Tibial artery (tissue), 4 donors: Measurements from ENCODE around the gene EIF2B2.

ENCODE experiments used
- DNase-seq, 2 donors: peaks; one replicate each; pipeline ENCODE4 v3.0.0-alpha.2; 2019
- H3K27ac ChIP-seq, 2 donors: fragments of 200-600 bp; sonication (generic) in 1 of 2; 1 replicate in 1 of 2; 2 replicates in 1 of 2; pipeline ENCODE4 v1.5.1; 2018 to 2019; ENCODE audit warnings: mild to moderate bottlenecking in 1 of 2
- H3K27me3 ChIP-seq, 2 donors: fragments of 200-600 bp; sonication (generic) in 1 of 2; one replicate each; pipeline versions ENCODE4 v1.5.1 to v1.6.0; 2016 to 2019
- H3K36me3 ChIP-seq, 3 donors: fragments of 200-600 bp; sonication (generic) in 2 of 3; one replicate each; pipeline ENCODE4 v1.5.1; 2016 to 2019; ENCODE audit warnings: mild to moderate bottlenecking in 2 of 3
- H3K4me1 ChIP-seq, 4 donors: fragments of 200-600 bp; sonication (generic) in 2 of 4; 1 replicate in 3 of 4; 2 replicates in 1 of 4; pipeline ENCODE4 v1.5.1; 2016 to 2019
- H3K4me3 ChIP-seq, 2 donors: fragments of 200-600 bp; sonication (generic) in 1 of 2; 1 replicate in 1 of 2; 2 replicates in 1 of 2; pipeline ENCODE4 v1.5.1; 2018 to 2019; ENCODE audit warnings: mild to moderate bottlenecking in 2 of 2
- H3K9me3 ChIP-seq, 3 donors: fragments of 200-600 bp; sonication (generic) in 1 of 3; one replicate each; pipeline ENCODE4 v1.5.1; 2016 to 2019
- CTCF ChIP-seq, 2 experiments: fragments of 200-600 bp in 1 of 2; fragments of 450-650 bp in 1 of 2; IDR thresholded peaks; one replicate each; pipeline ENCODE4 v1.5.1; 2017 to 2019; ENCODE audit warnings: antibody characterized with exemption in 2 of 2, mild to moderate bottlenecking in 1 of 2, moderate library complexity in 1 of 2
- intact Hi-C: fragments of 100-400 bp; cut with DNase I; formaldehyde crosslinking; loops from one replicate; pipeline ENCODE4 v1.15.0; 2023; ENCODE audit warnings: low total_unique reads

The EIF2B2 gene

DNA sequence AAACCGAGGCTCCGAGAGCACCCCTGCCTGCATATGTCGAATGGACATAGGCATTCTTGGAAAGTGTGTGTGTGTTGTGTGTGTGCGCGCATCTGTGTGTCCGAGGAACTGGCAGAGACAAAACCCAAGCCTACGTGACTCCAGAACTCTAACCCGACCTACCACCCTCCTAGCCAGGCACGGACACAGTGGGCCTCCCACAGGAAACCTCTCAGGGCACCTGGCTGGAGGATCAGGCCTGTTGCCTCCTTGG is 46.8 kb upstream of the EIF2B2 start:
- no peaks in the 10 kb centered on the region for H3K27me3 ChIP-seq
- H3K9me3 ChIP-seq = no peaks in the 10 kb centered on the region
- peak overlapping the region; percentile 76 to 79 for H3K27ac ChIP-seq
- no peak for TF ChIP-seq CTCF (IDR thresholded peaks at IDR 0.05)
- no peaks in the 10 kb centered on the region for H3K36me3 ChIP-seq
- no peak for DNase-seq
- peaks cover 0 to 50% (median 45%) of the 10 kb centered on the region in 4 donors for H3K4me1 ChIP-seq
- intact Hi-C loops = loop anchor here (10.0 kb wide), 1 partner anchor 109 kb away; the partner anchor contains the start of genes ACYP1 and ZC2HC1C
- peak overlapping the region; percentile 69 to 72 for H3K4me3 ChIP-seq

DNA sequence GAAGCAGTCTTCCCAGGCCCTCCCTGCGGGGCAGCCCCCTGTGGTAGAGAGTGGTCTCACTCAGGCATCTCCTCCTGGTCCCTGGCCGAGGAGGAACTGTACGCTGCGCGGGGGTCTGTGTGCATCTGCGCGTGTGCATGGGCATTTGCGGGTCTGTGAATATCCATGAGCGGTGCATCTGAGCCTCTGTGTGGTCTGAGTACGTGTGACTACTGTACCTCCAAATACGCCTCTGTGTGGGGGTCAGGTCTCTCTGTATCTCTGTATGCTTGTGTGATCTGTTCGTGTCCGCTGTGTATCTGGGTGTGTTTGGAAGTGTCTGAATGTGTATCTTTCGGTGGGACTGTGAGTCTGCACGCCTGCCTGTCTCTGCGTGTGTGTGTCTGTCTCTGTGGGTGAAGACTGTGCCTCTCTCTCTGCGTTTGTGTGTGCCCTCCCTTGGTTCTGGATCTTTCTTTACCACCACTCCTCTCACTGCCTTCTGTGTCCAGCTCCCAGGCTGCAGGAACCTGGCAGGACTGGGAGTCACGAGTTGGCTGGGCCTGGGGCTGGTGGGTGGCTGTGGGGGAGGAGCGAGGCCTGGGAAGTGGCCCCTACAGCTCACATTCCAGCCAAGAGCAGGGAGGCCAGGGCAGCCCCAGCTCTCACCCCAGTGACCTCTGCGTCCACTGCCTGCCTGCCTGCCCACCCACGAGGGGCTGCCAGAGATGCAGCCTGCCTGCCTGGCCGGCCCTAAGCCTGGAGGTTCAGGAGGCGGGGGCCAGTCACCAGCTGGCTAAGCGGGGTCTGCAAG is 46.2 kb upstream of the EIF2B2 start:
- TF ChIP-seq CTCF (IDR thresholded peaks at IDR 0.05) = no peak
- Histone ChIP-seq H3K27me3 (no peaks in the 10 kb centered on the region), H3K4me3 (peak overlapping the region in 1 of 2 donors; percentile 69), H3K27ac (peak overlapping the region; percentile 76 to 79), H3K4me1 (peaks cover 0 to 45% (median 39%) of the 10 kb centered on the region in 4 donors), H3K9me3 (no peaks in the 10 kb centered on the region), H3K36me3 (no peaks in the 10 kb centered on the region)
- intact Hi-C loops = loop anchor here (10.0 kb wide), 1 partner anchor 108 kb away; the partner anchor contains the start of genes ACYP1 and ZC2HC1C
- DNase-seq = peak in 1 of 2 donors; percentile 65

GRCh38 chr14:74959596-74960180 is 43.0 kb upstream of the EIF2B2 start:
- Histone ChIP-seq H3K4me3 (no peak overlapping the region), H3K4me1 (peaks cover 0 to 15% (median 11%) of the 10 kb centered on the region in 4 donors), H3K9me3 (no peaks in the 10 kb centered on the region), H3K27ac (no peak overlapping the region), H3K27me3 (no peaks in the 10 kb centered on the region), H3K36me3 (no peaks in the 10 kb centered on the region)
- no peak for DNase-seq
- no peak for TF ChIP-seq CTCF (IDR thresholded peaks at IDR 0.05)
- intact Hi-C loops = loop anchor here (10.0 kb wide), 1 partner anchor 105 kb away; the partner anchor contains the start of genes ACYP1 and ZC2HC1C

DNA sequence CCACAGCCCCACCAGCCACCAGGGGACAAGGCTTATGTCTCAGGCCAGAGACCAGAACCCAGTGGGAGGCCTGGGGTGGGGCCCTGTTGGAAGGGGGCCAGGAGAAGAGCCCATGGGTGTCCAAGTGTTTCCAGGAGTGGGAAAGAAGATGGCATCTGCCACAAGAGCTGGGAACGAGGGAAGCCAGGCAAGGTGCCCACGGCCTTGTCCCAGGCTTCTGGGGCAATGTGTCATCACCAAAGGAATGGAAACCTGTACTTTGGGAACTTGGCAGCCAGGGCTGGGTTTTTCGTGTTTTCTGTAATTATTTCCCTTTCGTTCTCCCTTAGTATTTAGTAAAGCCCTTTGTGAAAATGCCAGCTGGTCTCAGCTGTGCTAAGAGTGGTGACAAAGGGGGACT is 42.0 kb upstream of the EIF2B2 start:
- no peaks in the 10 kb centered on the region for H3K9me3 ChIP-seq
- no peaks in the 10 kb centered on the region for H3K36me3 ChIP-seq
- no peaks in the 10 kb centered on the region for H3K27me3 ChIP-seq
- peaks cover 0 to 8% (median 6%) of the 10 kb centered on the region in 4 donors for H3K4me1 ChIP-seq
- no peak for TF ChIP-seq CTCF (IDR thresholded peaks at IDR 0.05)
- no peak overlapping the region for H3K27ac ChIP-seq
- no peak for DNase-seq
- intact Hi-C loops = no loop called here
- H3K4me3 ChIP-seq = no peak overlapping the region

- no peaks in the 10 kb centered on the region for H3K27me3 ChIP-seq
- intact Hi-C loops = no loop called here
Measured at GRCh38 chr14:74961238-74961911, 41.3 kb upstream of the EIF2B2 start.

More at GRCh38 chr14:74961238-74961911, 41.3 kb upstream of the EIF2B2 start:
- Histone ChIP-seq H3K36me3 (no peaks in the 10 kb centered on the region), H3K4me1 (peaks cover 0 to 5% (median under 1%) of the 10 kb centered on the region in 4 donors), H3K4me3 (no peak overlapping the region), H3K9me3 (no peaks in the 10 kb centered on the region), H3K27ac (no peak overlapping the region)
- no peak for TF ChIP-seq CTCF (IDR thresholded peaks at IDR 0.05)
- no peak for DNase-seq
